ENCODE results near the gene CUX1. TPM values are rescaled to one million over a fixed set of nuclear protein-coding genes. Genes with fewer than 3 reads are reported as not detected.

The CUX1 gene
- total RNA-seq, 4 donors from 2014 or later, result 56.9 to 124 (median 93.2) TPM

GRCh38 chr7:101943306-101943705 lies 125.9 kb downstream of the CUX1 start:
- Histone ChIP-seq H3K27ac (peak overlapping the region; percentile 84 to 90 (median 90)), H3K4me1 (peaks cover 32 to 49% (median 39%) of the 10 kb centered on the region in 4 donors), H3K36me3 (no peaks in the 10 kb centered on the region), H3K9me3 (no peaks in the 10 kb centered on the region), H3K4me3 (no peak overlapping the region), H3K27me3 (no peaks in the 10 kb centered on the region)
- WGBS, 2 donors (ENCODE audit: low coverage in 1 of 2), result 95% methylated on average over 14 of the region's 15 CpGs; no CpG with 5 or more reads in 1 of the 2 donors
- intact Hi-C loops (cut with DNase I; ENCODE audit: low total_unique reads), result no loop called here
- TF ChIP-seq EP300 (IDR thresholded peaks at IDR 0.05; ENCODE audit: low read depth), result no peak
- TF ChIP-seq POLR2A (IDR thresholded peaks at IDR 0.05), result no peak
- DNase-seq, result no peak
- in situ Hi-C loops (cut with MboI; ENCODE audit: low pct_ligation_motif_present in 1 of 4, low pct_unique_long_range_greater_than_20kb in 1 of 4, low sequenced_read_pairs in 3 of 4), result no loop called here

DNA sequence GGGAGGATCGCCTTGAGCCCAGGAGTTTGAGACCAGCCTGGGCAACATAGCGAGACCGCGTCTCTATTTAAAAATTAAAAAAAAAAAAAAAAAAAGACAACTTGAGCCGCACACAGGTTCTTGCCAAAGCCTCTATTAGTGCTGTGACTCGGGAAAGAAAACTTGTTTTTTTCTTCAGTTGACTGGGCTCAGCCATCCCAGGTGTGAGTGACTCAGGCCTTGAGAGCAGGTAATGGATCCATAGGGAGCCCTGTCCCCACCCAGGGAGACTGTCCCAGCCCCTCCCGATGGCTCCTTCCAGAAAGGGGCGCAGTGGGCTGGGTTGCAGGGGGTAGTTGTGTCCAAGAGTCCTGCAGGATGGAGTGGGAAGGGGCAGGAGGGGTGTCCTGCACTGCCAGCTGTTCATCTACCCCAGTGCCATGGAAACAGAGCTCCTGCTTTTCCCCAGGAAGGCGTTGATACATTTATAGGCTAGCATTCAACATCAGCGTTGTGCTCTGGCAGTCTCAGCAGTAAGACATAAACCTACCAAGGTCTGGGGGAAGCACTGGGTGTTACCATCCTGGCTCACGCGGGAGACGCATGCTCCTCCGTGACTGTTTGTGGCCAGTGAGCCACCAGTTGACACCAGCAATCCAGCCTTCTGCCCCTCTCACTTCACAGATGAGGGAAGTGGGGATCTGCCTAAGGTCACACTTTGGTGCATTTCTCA lies 126.6 kb downstream of the CUX1 start:
- DNase-seq, result no peak
- WGBS, 2 donors (ENCODE audit: low coverage in 1 of 2), result 89% methylated on average over 14 of the region's 14 CpGs; no CpG with 5 or more reads in 1 of the 2 donors

DNA sequence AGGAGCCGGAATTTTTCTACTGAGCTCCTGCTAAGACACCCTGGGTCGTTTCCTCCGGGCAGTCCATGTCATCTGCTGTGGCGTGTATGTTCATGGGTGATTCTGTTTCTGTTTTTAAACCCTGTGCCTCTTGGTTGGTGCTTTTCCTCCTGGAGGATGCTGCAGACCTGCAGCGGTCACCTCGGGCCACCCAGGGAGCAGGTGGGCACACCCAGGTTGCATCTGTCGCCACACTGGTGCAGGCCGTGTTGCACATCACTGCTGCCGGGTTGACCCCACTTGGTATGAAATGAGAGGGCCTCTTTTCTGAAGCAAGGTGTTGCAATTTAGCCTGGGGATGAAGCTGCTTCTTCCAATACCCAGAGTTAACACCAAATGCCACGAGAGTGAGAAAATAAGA lies 127.2 kb downstream of the CUX1 start:
- in situ Hi-C loops (cut with MboI; ENCODE audit: low pct_ligation_motif_present in 1 of 4, low pct_unique_long_range_greater_than_20kb in 1 of 4, low sequenced_read_pairs in 3 of 4) (no loop called here), intact Hi-C loops (cut with DNase I; ENCODE audit: low total_unique reads) (loop anchor here (5.0 kb wide), 1 partner anchor 32 kb away; no protein-coding TSS in a partner anchor)
- no peaks in the 10 kb centered on the region for H3K9me3 ChIP-seq
- peak overlapping the region in 3 of 4 donors; percentile 72 to 90 (median 84) for H3K27ac ChIP-seq
- H3K4me3 ChIP-seq, result no peak overlapping the region
- TF ChIP-seq, protein P1, sequence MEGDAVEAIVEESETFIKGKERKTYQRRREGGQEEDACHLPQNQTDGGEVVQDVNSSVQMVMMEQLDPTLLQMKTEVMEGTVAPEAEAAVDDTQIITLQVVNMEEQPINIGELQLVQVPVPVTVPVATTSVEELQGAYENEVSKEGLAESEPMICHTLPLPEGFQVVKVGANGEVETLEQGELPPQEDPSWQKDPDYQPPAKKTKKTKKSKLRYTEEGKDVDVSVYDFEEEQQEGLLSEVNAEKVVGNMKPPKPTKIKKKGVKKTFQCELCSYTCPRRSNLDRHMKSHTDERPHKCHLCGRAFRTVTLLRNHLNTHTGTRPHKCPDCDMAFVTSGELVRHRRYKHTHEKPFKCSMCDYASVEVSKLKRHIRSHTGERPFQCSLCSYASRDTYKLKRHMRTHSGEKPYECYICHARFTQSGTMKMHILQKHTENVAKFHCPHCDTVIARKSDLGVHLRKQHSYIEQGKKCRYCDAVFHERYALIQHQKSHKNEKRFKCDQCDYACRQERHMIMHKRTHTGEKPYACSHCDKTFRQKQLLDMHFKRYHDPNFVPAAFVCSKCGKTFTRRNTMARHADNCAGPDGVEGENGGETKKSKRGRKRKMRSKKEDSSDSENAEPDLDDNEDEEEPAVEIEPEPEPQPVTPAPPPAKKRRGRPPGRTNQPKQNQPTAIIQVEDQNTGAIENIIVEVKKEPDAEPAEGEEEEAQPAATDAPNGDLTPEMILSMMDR (IDR thresholded peaks at IDR 0.05), result no peak
- TF ChIP-seq EP300 (IDR thresholded peaks at IDR 0.05; ENCODE audit: low read depth), result no peak
- no peak for TF ChIP-seq POLR2AphosphoS5 (IDR thresholded peaks at IDR 0.05)
- TF ChIP-seq POLR2A (IDR thresholded peaks at IDR 0.05), result no peak
- no peak for DNase-seq
- no peaks in the 10 kb centered on the region for H3K27me3 ChIP-seq
- WGBS, 2 donors (ENCODE audit: low coverage in 1 of 2), result 90% methylated on average over 10 of the region's 10 CpGs; no CpG with 5 or more reads in 1 of the 2 donors
- no peaks in the 10 kb centered on the region for H3K36me3 ChIP-seq
- H3K4me1 ChIP-seq, result peaks cover 32 to 49% (median 39%) of the 10 kb centered on the region in 4 donors

More for the DNA sequence above, 126.6 kb downstream of the CUX1 start:
- in situ Hi-C loops (cut with MboI; ENCODE audit: low pct_ligation_motif_present in 1 of 4, low pct_unique_long_range_greater_than_20kb in 1 of 4, low sequenced_read_pairs in 3 of 4), result no loop called here
- no peaks in the 10 kb centered on the region for H3K9me3 ChIP-seq
- H3K4me3 ChIP-seq, result no peak overlapping the region
- no peaks in the 10 kb centered on the region for H3K27me3 ChIP-seq
- intact Hi-C loops (cut with DNase I; ENCODE audit: low total_unique reads), result no loop called here
- TF ChIP-seq POLR2AphosphoS5 (IDR thresholded peaks at IDR 0.05), result no peak
- H3K27ac ChIP-seq, result peak overlapping the region; percentile 72 to 90 (median 86)
- H3K36me3 ChIP-seq, result no peaks in the 10 kb centered on the region
- H3K4me1 ChIP-seq, result peaks cover 32 to 49% (median 39%) of the 10 kb centered on the region in 4 donors

GRCh38 chr7:101945034-101945758 lies 127.8 kb downstream of the CUX1 start:
- peaks cover 32 to 47% (median 38%) of the 10 kb centered on the region in 4 donors for H3K4me1 ChIP-seq
- no peak for DNase-seq
- no peak overlapping the region for H3K4me3 ChIP-seq
- TF ChIP-seq POLR2AphosphoS5 (IDR thresholded peaks at IDR 0.05), result peak in 2 of 3 donors; percentile 57 to 59
- no peak for TF ChIP-seq EP300 (IDR thresholded peaks at IDR 0.05; ENCODE audit: low read depth)
- H3K9me3 ChIP-seq, result no peaks in the 10 kb centered on the region
- H3K36me3 ChIP-seq, result no peaks in the 10 kb centered on the region
- WGBS, 2 donors (ENCODE audit: low coverage in 1 of 2), result 85 to 97% methylated on average over 5 to 15 of the region's 15 CpGs
- H3K27me3 ChIP-seq, result no peaks in the 10 kb centered on the region
- H3K27ac ChIP-seq, result peak overlapping the region; percentile 56 to 90 (median 78)
- in situ Hi-C loops (cut with MboI; ENCODE audit: low pct_ligation_motif_present in 1 of 4, low pct_unique_long_range_greater_than_20kb in 1 of 4, low sequenced_read_pairs in 3 of 4), result no loop called here
- intact Hi-C loops (cut with DNase I; ENCODE audit: low total_unique reads), result loop anchor here (5.0 kb wide), 1 partner anchor 33 kb away; no protein-coding TSS in a partner anchor

- intact Hi-C loops (cut with DNase I; ENCODE audit: low total_unique reads), result loop anchor here (5.0 kb wide), 1 partner anchor 36 kb away; no protein-coding TSS in a partner anchor
Observed at GRCh38 chr7:101947899-101948298, 130.5 kb downstream of the CUX1 start.

More at GRCh38 chr7:101947899-101948298, 130.5 kb downstream of the CUX1 start:
- Histone ChIP-seq H3K4me3 (no peak overlapping the region), H3K27me3 (no peaks in the 10 kb centered on the region), H3K4me1 (peaks cover 16 to 39% (median 25%) of the 10 kb centered on the region in 4 donors), H3K27ac (peak overlapping the region; percentile 13 to 84 (median 73)), H3K9me3 (no peaks in the 10 kb centered on the region), H3K36me3 (no peaks in the 10 kb centered on the region)
- 69 to 71% methylated on average over 10 of the region's 10 CpGs for WGBS, 2 donors (ENCODE audit: low coverage in 1 of 2)
- in situ Hi-C loops (cut with MboI; ENCODE audit: low pct_ligation_motif_present in 1 of 4, low pct_unique_long_range_greater_than_20kb in 1 of 4, low sequenced_read_pairs in 3 of 4), result no loop called here
- DNase-seq, result peak; percentile 33
- no peak for TF ChIP-seq POLR2A (IDR thresholded peaks at IDR 0.05)
- no peak for TF ChIP-seq POLR2AphosphoS5 (IDR thresholded peaks at IDR 0.05)
- TF ChIP-seq, protein P1 (IDR thresholded peaks at IDR 0.05), result no peak
- no peak for TF ChIP-seq EP300 (IDR thresholded peaks at IDR 0.05; ENCODE audit: low read depth)
